B cell (primary cell): ENCODE measurements around the gene TMEM250. TPM values are rescaled to one million over a fixed set of nuclear protein-coding genes. Genes with fewer than 3 reads are reported as not detected.

Source experiments
- ATAC-seq: fragments of 200-7000 bp; cut with Tn5 transposase; one replicate; pipeline ENCODE4 v1.10.0; 2021; ENCODE audit warnings: low read depth, mild to moderate bottlenecking, moderate number of reproducible peaks, moderate library complexity
- CTCF ChIA-PET: fragments of 350-600 bp; sonication (Branson Sonifier 250); formaldehyde crosslinking; loops from one replicate; lab custom pipeline; 2021; ENCODE audit warnings: antibody characterized with exemption, inconsistent platforms; lab: Charles Lee
- POLR2A ChIA-PET: fragments of 350-600 bp; sonication (Branson Sonifier 250); formaldehyde crosslinking; loops from one replicate; lab custom pipeline; 2021; ENCODE audit warnings: antibody characterized with exemption; lab: Charles Lee
- DNase-seq: peaks from one replicate; pipeline ENCODE4 v3.0.0; 2013
- H2AFZ ChIP-seq: 2 replicates; pipeline ENCODE4 v1.6.1; 2012; ENCODE audit warnings: mild to moderate bottlenecking, low read depth, low read length; ENCODE audit not compliant: insufficient read depth, poor library complexity, severe bottlenecking
- H3K27ac ChIP-seq, 2 donors: 1 replicate in 1 of 2; 2 replicates in 1 of 2; pipeline ENCODE4 v1.5.1; 2012 to 2013; ENCODE audit warnings: low read length in 2 of 2, mild to moderate bottlenecking in 2 of 2, moderate library complexity in 1 of 2
- H3K27me3 ChIP-seq, 4 experiments: fragments of 200-600 bp in 1 of 4; sonication (generic) in 1 of 4; replicated peaks in 1 of 4; 1 replicate in 2 of 4; 2 replicates in 2 of 4; pipeline versions ENCODE4 v1.6.1 to v1.7.0; 2013 to 2016; ENCODE audit warnings: low read length in 3 of 4, mild to moderate bottlenecking in 2 of 4, mixed read lengths in 1 of 4, moderate library complexity in 1 of 4; ENCODE audit not compliant: insufficient read depth in 4 of 4, control insufficient read depth in 3 of 4; ENCODE audit errors: control extremely low read depth in 1 of 4
- H3K36me3 ChIP-seq, 2 experiments: replicated peaks in 1 of 2; 1 replicate in 1 of 2; 2 replicates in 1 of 2; pipeline versions ENCODE4 v1.6.1 to v1.7.1; 2013; ENCODE audit warnings: low read length in 1 of 2; ENCODE audit not compliant: insufficient read depth in 2 of 2, control insufficient read depth in 1 of 2; ENCODE audit errors: control extremely low read depth in 1 of 2, extremely low read depth in 1 of 2
- H3K4me1 ChIP-seq, 2 donors: fragments of 200-600 bp in 1 of 2; sonication (generic) in 1 of 2; 1 replicate in 1 of 2; 2 replicates in 1 of 2; pipeline versions ENCODE4 v1.5.1 to v1.6.1; 2013 to 2017; ENCODE audit warnings: low read length in 2 of 2; ENCODE audit not compliant: control insufficient read depth in 2 of 2, insufficient read depth in 2 of 2
- H3K4me2 ChIP-seq: replicated peaks from 2 replicates; pipeline ENCODE3; 2012; ENCODE audit warnings: mild to moderate bottlenecking, low read depth, low read length; ENCODE audit not compliant: poor library complexity, severe bottlenecking
- H3K4me3 ChIP-seq, 5 experiments: fragments of 200-600 bp in 1 of 5; sonication (generic) in 1 of 5; 1 replicate in 3 of 5; 2 replicates in 2 of 5; pipeline versions ENCODE4 v1.5.1 to v1.7.0; 2011 to 2016; ENCODE audit warnings: low read length in 4 of 5, mild to moderate bottlenecking in 4 of 5, low read depth in 2 of 5, control low read depth in 1 of 5, moderate library complexity in 1 of 5; ENCODE audit not compliant: insufficient read depth in 1 of 5; ENCODE audit errors: control extremely low read depth in 1 of 5, extremely low read depth in 1 of 5
- H3K79me2 ChIP-seq: fragments of 200-600 bp; sonication (generic); one replicate; pipeline ENCODE4 v1.6.0; 2016; ENCODE audit warnings: low read length; ENCODE audit not compliant: control insufficient read depth, insufficient read depth
- H3K9ac ChIP-seq: fragments of 200-600 bp; sonication (generic); 2 replicates; pipeline ENCODE4 v1.6.1; 2017; ENCODE audit warnings: mild to moderate bottlenecking, low read length, moderate library complexity
- H3K9me3 ChIP-seq, 3 donors: one replicate each; pipeline versions ENCODE4 v1.6.1 to v1.7.1; 2013; ENCODE audit warnings: low read length in 2 of 3; ENCODE audit not compliant: control insufficient read depth in 2 of 3, insufficient read depth in 1 of 3; ENCODE audit errors: control extremely low read depth in 1 of 3
- H4K20me1 ChIP-seq: 2 replicates; pipeline ENCODE4 v1.6.0; 2012; ENCODE audit warnings: mild to moderate bottlenecking, low read length; ENCODE audit not compliant: insufficient read depth, control insufficient read depth, poor library complexity, severe bottlenecking
- H3K27ac Mint-ChIP-seq: one replicate; pipeline ENCODE4 v1.8.0; 2021; ENCODE audit warnings: mixed read lengths
- H3K27me3 Mint-ChIP-seq: one replicate; pipeline ENCODE4 v1.8.0; 2021; ENCODE audit warnings: mixed read lengths
- H3K4me1 Mint-ChIP-seq: one replicate; pipeline ENCODE4 v1.8.0; 2021; ENCODE audit warnings: mixed read lengths
- H3K4me3 Mint-ChIP-seq: one replicate; pipeline ENCODE4 v1.8.0; 2021; ENCODE audit warnings: mixed read lengths
- H3K9me3 Mint-ChIP-seq: one replicate; pipeline ENCODE4 v1.8.0; 2022; ENCODE audit warnings: mixed read lengths; ENCODE audit not compliant: insufficient read depth
- EZH2 ChIP-seq: IDR thresholded peaks from 2 replicates; pipeline ENCODE4 v1.6.1; 2012; ENCODE audit warnings: borderline replicate concordance, low read depth, mild to moderate bottlenecking, moderate library complexity, low read length; ENCODE audit not compliant: insufficient read depth, poor library complexity, severe bottlenecking
- WGBS: methylation state at CpG from one replicate; pipeline ENCODE4 v1.1.5; 2013; ENCODE audit warnings: missing lambda C conversion rate; ENCODE audit not compliant: insufficient coverage; 5-methylcytosine and 5-hydroxymethylcytosine counted together
- intact Hi-C: fragments of 100-400 bp; cut with micrococcal nuclease; formaldehyde crosslinking; loops from one replicate; pipeline ENCODE4 v1.10.0; 2022
- polyA plus RNA-seq: library from polyadenylated mRNA; depleted of rRNA; stranded (reverse); fragments of >200 nt; gene quantifications from 2 replicates; pipeline ENCODE4 v1.2.3, GENCODE V29; 2012
- total RNA-seq, 2 donors: library from RNA; stranded (reverse); fragments of 120-200 nt in 1 of 2; gene quantifications; 1 replicate in 1 of 2; 2 replicates in 1 of 2; pipeline versions ENCODE4 v1.2.3 to v1.2.4, GENCODE V29; 2013 to 2022
- TF ChIP-seq, protein P1 (sequence below): fragments of 200-600 bp; IDR thresholded peaks from one replicate; pipeline ENCODE4 v1.8.0; 2022; ENCODE audit warnings: antibody characterized with exemption, mild to moderate bottlenecking

Gene TMEM250
- total and polyA plus RNA-seq, 2 donors (not counting 1 experiment from before 2014, with no cell fraction given): 11.1 to 29.6 TPM

GRCh38 chr9:136107155-136107952, 11.3 kb downstream of the TMEM250 start:
- peak overlapping the region; percentile 79 for H2AFZ ChIP-seq
- ChIA-PET POLR2A (interaction anchor here (1.6 to 2.5 kb wide), 2 partner anchors 11 kb away, joined by 8 to 15 read pairs; partner anchors contain the start of gene TMEM250), CTCF (interaction anchor here (0.8 to 1.6 kb wide), 5 partner anchors 11 to 17 kb away, joined by 3 to 4 read pairs (median 3); partner anchors contain the start of gene NACC2)
- H3K4me2 ChIP-seq: peak overlapping the region; percentile 73
- no peak for TF ChIP-seq EZH2
- TF ChIP-seq, protein P1, sequence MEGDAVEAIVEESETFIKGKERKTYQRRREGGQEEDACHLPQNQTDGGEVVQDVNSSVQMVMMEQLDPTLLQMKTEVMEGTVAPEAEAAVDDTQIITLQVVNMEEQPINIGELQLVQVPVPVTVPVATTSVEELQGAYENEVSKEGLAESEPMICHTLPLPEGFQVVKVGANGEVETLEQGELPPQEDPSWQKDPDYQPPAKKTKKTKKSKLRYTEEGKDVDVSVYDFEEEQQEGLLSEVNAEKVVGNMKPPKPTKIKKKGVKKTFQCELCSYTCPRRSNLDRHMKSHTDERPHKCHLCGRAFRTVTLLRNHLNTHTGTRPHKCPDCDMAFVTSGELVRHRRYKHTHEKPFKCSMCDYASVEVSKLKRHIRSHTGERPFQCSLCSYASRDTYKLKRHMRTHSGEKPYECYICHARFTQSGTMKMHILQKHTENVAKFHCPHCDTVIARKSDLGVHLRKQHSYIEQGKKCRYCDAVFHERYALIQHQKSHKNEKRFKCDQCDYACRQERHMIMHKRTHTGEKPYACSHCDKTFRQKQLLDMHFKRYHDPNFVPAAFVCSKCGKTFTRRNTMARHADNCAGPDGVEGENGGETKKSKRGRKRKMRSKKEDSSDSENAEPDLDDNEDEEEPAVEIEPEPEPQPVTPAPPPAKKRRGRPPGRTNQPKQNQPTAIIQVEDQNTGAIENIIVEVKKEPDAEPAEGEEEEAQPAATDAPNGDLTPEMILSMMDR: no peak
- H3K27ac Mint-ChIP-seq: peak overlapping the region; percentile 79
- intact Hi-C loops: no loop called here
- H3K27me3 ChIP-seq: peaks cover 0 to 3% (median 0%) of the 10 kb centered on the region in 4 experiments
- peak overlapping the region; percentile 21 for H3K9ac ChIP-seq
- no peak for DNase-seq
- H3K9me3 ChIP-seq: no peaks in the 10 kb centered on the region
- H3K27ac ChIP-seq: peak overlapping the region; percentile 12 to 15
- H3K9me3 Mint-ChIP-seq: no peaks in the 10 kb centered on the region
- peak overlapping the region; percentile 69 for H3K4me3 Mint-ChIP-seq
- WGBS: 3% methylated on average over 17 of the region's 29 CpGs
- no peak for ATAC-seq
- no peaks in the 10 kb centered on the region for H3K27me3 Mint-ChIP-seq
- H3K4me3 ChIP-seq: peak overlapping the region in 3 of 5 experiments; percentile 6 to 15 (median 14)
- H3K36me3 ChIP-seq: no peaks in the 10 kb centered on the region
- H3K4me1 ChIP-seq: peaks cover 27 to 40% of the 10 kb centered on the region in 2 donors
- H4K20me1 ChIP-seq: no peaks in the 10 kb centered on the region
- H3K4me1 Mint-ChIP-seq: peaks cover 37% of the 10 kb centered on the region
- H3K79me2 ChIP-seq: no peaks in the 10 kb centered on the region
